Fibroblast of the aortic adventitia (primary cell): ENCODE measurements around the gene GRM1. TPM values are rescaled to one million over a fixed set of nuclear protein-coding genes. Genes with fewer than 3 reads are reported as not detected.

Experiments
- DNase-seq: peaks from one replicate; pipeline ENCODE4 v3.0.0-alpha.2; 2010; ENCODE audit warnings: low read depth
- H3K4me3 ChIP-seq: 2 replicates; pipeline ENCODE4 v1.5.1; 2011; ENCODE audit warnings: low read depth, mild to moderate bottlenecking, control low read depth, low read length, moderate library complexity
- CTCF ChIP-seq: IDR thresholded peaks from 2 replicates; pipeline ENCODE4 v1.5.1; 2011; ENCODE audit warnings: mild to moderate bottlenecking, low read length, control low read depth, inconsistent platforms; ENCODE audit not compliant: insufficient read depth
- total RNA-seq: library from RNA; depleted of rRNA; stranded (reverse); fragments of >200 nt; gene quantifications from 2 replicates; pipeline ENCODE4 v1.2.3, GENCODE V29; 2012; ENCODE audit warnings: low replicate concordance

The GRM1 gene
- total RNA-seq, 1 donor, result 0.09 TPM

- H3K4me3 ChIP-seq, result no peak overlapping the region
- peak; percentile 95 for DNase-seq
- no peak for TF ChIP-seq CTCF
Observed at GRCh38 chr6:146287691-146288369, 259.0 kb downstream of the GRM1 start.

GRCh38 chr6:146289816-146290588 lies 261.1 kb downstream of the GRM1 start:
- H3K4me3 ChIP-seq, result no peak overlapping the region
- DNase-seq, result peak; percentile 80

GRCh38 chr6:146290589-146290901 lies 261.7 kb downstream of the GRM1 start:
- no peak overlapping the region for H3K4me3 ChIP-seq
- TF ChIP-seq CTCF, result no peak
- no peak for DNase-seq

More at GRCh38 chr6:146289816-146290588, 261.1 kb downstream of the GRM1 start:
- TF ChIP-seq CTCF, result no peak

GRCh38 chr6:146292506-146292905 lies 263.6 kb downstream of the GRM1 start:
- TF ChIP-seq CTCF, result no peak
- H3K4me3 ChIP-seq, result no peak overlapping the region
- DNase-seq, result peak; percentile 55

GRCh38 chr6:146295695-146296094 lies 266.8 kb downstream of the GRM1 start:
- no peak for TF ChIP-seq CTCF
- no peak for DNase-seq
- H3K4me3 ChIP-seq, result no peak overlapping the region

- DNase-seq, result no peak
- TF ChIP-seq CTCF, result no peak
- H3K4me3 ChIP-seq, result no peak overlapping the region
Observed at GRCh38 chr6:146297815-146298214, 269.0 kb downstream of the GRM1 start.

GRCh38 chr6:146300521-146300920 lies 271.7 kb downstream of the GRM1 start:
- no peak for DNase-seq
- TF ChIP-seq CTCF, result no peak
- H3K4me3 ChIP-seq, result no peak overlapping the region
